OCI-M1 (cell line): Measurements from ENCODE around the gene SPI1.

Experiments used
- DNase-seq: peaks from one replicate; lab custom pipeline; 2025; lab: John Stamatoyannopoulos, UW

The SPI1 gene

DNA sequence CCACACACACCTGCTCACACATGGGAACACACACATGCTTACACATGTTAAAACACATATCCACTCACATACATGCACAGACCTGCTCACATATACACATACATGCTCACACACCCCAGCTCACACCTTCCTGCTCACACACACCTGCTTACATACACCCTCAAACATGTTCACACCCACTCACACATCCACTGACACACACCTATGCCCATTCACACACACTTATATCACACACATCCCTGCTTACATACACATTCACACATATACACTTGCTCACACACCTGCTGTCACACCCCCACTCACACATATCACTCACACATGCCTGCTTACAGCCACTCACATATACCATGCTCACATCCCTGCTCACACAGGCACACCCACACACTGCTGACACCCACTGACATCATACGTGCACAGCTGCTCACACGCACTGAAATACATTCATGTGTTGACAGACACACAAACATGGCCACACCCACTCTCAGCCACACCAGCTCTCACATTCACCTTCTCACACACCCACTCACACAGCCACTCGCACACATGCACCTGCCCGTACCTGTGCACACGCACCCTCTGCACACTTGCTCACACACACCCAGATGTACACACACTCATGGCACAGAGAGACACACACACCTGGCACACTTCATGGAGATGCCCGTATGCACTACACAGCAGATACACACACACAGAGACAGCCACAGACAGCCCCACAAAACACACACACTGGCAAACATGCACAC is 20.2 kb downstream of the SPI1 start:
- DNase-seq: no peak

DNA sequence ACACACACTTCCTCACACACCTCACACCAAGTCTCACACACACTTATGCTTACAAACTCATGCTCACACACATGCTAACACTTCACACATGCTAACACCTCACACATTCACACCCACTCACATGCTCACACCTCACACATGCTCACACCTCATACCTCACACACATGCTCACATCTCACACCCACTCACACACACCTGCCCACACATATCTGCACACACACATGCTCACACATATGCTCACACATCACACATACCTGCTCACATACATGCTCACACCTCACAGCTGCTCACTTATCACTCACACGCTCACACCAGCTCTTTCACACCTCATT is 21.4 kb downstream of the SPI1 start:
- no peak for DNase-seq

DNA sequence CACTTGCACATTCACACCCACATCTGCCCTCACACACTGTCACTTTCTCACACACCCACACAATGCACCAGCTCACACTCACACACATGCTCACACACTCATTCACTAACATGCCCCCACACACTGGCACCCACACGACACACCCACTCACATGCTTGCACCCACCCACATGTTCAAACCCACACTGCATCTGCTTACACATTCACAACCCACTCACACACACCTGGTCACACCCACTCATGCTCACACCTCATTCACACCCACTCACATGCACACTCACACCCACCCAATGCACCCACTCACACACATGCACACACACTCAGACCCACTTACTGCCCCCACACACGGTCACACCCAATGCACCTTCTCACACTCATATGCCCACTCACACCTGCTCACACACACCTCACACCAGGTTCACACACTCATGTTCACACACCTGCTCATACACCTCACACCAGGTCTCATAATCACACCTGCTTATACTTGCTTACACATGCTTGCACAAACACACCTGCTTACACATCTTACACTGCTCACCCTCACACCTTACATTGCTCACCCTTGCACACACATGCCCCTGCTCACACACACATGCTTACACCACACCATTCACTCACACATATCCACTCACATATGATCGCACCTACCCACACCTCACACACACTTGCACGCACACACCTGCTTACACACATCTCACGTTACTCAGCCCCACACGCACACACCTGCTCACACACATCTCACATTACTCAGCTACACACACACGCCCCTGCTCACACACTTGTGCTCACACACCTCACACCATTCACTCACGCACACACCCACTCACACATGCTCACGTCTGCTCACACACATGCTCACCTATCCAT is 22.0 kb downstream of the SPI1 start:
- DNase-seq: no peak

DNA sequence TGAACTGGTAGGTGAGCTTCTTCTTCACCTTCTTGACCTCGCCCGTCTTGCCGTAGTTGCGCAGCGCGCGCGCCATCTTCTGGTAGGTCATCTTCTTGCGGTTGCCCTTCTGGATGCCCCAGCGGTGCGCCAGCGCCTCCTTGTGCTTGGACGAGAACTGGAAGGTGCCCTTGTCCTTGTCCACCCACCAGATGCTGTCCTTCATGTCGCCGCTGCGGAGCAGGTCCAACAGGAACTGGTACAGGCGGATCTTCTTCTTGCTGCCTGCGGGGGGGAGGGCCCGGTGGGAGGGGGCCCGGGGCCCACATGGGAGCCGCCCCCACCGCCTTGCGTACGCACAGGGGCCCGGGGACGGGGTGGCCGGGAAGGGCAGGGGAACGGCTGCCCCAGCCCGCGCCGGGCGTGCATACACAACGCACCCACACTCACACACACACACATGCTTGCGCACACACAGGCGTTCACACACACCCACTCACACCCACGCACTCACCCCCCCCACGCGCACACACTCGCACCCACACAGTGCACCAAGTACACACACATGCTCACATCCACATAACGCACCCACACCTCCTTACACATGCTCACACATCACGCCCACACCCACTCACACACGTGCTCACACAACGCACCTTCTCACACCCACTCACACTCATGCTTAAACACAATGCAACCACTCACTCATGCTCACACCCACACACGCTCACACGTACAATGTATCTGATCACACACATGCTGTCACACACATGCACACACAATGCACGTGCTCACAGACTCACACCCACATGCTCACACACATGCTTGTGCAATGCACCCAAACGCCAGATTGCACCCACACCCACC is 22.8 kb downstream of the SPI1 start:
- peak; percentile 22 for DNase-seq

DNA sequence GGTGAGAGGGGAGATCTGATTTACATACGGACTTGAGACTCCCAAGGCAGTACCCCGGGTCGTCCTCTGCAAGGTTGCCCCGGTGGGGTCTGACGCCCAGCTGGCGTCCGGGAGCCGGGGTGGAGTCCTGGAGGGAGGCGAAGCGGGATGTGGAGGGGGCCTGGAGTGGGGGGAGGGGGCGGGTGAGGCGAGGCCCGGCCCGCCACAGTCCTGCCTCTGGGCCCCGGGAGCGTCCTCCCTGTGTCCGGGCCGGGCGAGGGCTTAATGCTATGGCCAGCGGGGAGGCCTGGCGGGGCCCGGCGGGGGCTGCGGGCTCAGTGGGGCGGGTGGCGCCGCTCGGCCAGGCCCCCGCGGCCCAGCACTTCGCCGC is 23.4 kb downstream of the SPI1 start:
- no peak for DNase-seq

DNA sequence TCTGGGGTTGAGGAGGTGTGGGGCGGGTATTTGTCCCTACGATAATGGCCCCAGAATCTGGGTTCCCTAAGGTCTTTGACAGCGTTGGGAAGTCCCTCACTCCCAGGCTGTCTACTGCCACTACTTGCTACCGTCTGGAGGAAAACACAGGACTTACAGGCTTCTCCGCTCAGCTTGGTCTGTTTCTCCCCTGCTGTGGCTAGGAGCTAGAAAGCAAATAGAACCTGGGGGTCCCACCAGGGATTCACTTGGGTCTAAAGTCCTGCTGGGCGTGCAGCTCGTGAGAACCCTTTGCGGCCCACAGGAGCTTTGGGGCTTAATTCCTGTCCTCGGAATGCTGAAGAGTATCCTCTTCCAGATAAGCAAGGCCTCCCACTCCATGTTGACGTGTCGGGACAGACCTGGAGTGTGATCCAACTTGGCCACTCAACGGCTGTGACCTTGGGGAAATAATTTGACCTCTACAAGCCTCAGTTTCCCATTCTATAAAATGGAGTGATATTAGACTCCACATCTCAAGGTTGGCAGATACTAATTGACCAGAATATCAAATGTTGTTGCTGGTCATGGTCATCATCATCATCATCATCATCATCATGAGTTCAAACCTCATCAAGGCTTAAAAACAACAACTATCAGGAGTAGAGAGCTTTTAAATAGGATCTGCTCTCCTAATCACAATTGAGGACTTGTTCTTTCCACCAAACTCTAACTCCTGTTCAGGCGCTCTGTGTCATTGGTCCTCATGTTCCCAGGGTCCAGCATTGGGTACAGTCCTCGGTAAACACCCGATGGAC is 24.2 kb downstream of the SPI1 start:
- DNase-seq: no peak

DNA sequence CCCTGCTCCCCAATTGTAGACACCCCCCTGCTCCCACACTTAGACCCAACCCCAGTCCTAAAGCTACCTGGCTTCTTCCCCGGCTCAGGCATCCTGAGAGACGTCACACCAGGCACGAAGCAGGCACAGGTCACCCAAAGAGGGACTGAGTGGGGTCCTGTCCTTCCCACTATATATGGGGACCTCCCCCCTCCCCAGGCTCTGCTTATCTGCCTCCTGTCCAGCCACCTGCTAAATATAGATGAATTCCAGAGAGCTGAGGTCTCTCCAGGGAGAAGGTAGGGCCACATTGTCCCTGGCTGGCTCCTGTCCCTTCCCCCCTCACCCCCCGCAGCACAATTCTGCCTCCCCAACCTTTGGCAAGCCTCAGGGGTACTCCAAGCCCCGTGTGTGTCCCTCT is 25.8 kb downstream of the SPI1 start, which contains the start of gene MYBPC3:
Gene MYBPC3, minus strand, starts transcription at position 147 of the 400 bp plus-strand sequence. Its CDS starts 55 bp downstream, at position 92.
- no peak for DNase-seq

DNA sequence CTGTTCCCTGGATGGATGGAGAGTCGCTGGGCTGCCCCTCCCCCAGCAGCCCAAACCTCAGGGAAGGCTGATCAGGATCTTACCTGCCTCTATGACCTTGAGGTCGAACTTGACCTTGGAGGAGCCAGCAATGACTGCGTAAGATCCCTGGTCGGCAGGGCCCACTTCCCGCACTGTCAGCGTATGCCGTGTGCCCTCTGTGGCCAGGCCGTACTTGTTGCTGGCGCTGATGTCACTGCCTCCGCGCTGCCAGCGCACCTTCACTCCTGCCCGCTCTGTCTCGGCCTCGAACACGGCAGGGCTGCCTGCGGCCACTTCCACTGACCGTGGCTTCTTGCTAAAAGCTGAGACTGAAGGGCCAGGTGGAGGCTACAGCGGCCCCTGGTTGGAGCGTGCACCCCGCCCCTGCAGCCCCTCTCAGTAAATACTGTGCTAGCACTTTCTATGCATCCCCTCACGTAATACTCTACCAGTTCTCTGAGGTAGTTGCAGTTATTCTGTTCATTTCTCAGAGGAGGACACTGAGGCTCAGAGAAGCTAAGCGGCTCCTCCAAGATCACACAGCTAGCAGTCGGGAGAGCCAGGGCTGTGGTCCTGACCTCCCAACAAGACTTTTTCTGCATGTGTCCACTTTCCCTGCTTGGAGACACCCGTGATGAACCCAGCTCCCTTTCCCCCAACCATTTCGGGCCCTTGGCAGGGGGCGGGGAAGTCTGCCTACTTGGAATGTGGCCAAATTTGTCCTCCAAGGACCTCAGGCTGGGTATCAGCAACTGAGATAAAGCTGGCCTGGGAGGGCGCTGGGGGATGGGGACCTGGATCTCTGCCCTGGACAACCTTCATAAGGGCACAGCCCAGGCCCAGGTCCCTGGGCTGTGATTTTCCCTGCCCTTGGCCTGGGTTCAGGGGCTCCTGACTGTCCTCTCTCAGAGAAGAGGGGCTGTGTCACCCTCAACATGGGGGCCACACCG is 26.9 kb downstream of the SPI1 start:
- peak; percentile 18 for DNase-seq

DNA sequence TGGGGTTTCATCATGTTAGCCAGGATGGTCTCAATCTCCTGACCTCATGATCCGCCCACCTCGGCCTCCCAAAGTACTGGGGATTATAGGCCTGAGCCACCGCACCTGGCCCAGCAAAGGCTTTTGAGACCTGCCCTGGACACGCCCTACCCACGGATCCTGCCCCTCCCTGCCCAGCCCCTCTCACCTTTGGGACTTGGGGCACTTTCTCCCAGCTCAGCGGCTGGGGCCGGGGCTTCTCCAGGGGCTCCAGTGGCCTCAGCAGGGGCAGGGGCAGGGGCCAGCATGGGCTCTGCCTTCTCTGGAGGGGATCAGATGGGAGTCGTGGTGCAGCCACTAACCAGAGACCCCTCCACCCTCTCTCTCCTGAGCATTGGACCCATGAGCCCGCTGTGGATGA is 28.0 kb downstream of the SPI1 start:
- DNase-seq: no peak

DNA sequence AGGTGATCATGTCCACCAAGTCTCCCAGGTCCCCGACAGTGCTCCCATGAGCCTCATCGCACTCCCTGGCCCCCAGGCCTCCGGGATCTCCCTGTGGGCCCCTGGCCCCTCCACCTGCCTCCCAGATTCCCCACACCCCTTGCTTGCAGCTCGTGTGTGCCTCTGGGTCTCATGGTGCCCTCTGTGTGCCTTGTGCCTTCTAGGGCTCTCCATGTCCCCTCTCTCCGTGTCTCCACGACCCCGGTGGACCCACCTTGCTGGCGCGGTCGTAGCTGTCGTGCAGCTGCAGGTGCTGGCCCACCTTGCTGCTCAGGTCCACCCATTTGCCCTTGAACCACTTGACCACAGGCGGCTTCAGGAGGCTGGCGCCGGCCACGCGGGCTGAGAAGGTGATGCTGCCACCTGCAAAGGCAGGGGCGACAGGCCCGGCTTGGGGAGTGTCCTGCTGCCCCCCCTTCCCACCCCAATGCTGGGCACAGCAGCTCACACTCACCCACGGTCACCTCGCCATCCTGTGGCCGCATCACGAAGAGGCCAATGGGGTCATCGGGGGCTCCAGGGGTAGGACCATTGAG is 28.7 kb downstream of the SPI1 start:
- DNase-seq: no peak

DNA sequence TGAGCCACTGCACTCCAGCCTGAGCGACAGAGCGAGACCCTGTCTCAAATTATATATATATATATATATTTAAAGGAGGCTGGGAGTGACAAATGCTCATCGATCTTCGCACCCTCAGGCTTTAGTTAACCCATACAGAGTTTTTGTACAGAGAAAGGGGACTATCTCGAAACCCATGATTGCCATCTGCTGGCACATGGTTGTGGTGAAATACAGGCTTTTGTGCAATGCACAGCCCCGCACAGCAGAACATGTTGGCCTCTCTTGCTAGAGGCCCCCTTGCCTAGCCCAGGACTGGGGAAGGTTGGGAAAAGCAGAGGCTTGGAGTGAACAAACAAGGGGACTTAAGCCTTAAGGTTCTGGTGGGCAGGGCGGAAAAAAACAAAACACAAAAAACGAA is 29.5 kb downstream of the SPI1 start:
- peak; percentile 66 for DNase-seq

DNA sequence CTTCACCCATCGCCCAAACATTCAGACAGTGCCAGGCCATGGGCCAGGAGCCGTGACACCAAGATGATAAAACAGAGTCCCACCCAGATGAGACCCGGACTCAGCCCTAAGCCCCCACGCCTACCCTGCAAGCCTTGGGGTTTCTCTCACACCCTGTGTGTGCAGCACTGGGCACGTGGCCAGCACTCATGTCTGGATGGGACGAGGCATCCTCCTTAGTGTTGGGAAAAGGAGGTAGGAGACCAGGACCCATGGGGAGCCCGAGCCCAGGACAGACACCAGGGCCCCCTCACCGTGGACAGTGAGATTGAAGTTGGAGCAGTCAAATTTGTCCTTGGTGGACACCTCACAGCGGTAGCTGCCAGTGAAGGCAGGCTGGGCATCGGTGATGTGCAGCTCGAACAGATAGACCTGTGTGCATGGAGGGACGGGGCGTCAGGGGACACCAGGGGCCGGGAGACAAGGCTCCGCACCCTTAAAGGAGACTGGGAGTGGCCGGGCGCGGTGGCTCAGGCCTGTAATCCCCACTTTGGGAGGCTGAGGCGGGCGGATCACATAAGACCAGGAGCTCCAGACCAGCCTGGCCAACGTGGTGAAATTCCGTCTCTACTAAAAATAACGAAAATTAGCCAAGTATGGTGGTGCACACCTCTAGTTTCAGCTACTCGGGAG is 30.1 kb downstream of the SPI1 start:
- no peak for DNase-seq

DNA sequence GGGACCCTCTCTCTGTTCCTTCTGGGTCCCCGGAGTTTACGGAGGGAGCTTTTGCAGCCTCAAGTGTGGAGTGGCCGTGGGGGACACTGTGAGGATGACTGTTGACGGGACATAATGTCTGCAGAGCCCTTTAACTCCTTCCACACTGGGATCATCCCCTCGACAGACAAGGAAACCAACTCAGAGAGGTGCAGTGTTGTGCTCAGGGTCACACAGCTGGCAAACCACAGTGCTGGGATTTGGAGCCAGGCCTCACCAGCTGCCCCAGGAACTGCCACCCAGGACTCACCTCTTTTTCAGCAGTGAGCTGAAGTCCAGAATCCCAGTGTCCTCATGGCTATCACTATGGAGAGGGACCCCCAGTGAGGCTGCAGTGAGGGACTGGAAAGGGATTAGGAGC is 31.2 kb downstream of the SPI1 start:
- no peak for DNase-seq

DNA sequence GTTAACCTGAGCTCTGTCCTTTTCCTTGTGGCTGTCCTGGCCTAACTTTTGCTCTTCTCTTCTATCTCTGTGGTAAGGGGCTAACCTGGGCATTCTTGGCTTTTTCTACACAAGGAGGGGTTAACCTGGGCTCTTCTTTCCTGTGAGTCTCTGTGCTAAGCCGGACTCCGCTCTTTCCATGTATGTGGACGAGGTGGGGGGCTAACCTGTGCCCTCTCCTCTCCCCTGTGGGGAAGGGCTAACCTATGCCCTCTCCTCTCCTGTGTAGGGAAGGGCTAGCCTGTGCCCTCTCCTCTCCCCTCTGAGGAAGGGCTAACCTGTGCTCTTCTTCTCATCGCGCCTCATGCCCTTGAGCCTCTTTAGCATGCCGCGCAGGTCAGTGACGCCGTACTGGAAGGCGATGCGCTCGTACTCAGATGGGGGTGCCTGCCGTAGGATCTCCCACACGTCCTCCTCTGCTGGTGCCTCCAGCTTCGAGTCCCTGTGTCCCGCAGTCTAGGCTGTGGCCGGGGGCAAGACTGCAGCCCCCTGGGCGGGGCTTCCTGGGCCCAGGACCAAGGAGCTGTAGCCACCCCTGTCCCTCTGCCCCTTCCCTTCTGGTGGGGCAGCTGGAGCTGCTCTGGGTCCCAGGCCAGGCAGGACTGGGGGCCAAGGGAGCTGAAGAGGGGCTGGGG is 32.3 kb downstream of the SPI1 start:
- no peak for DNase-seq

DNA sequence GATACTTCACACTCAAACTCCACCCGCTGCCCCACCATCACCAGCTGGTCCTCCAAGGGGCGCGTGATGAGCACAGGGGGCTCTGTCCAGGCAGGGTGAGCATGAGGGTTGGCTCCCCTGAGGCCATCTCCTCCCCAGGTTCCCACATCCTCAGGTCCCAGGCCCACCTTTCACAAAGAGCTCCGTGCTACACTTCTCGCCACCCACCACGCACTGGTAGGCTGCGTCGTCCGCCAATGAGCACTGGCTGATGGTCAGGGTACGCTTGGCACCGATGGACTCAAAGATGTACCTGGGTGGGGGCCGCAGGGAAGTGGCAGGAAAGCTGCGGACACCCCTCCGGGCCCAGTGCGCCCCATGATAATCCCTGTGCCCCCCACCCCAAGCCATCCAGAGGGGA is 35.5 kb downstream of the SPI1 start:
- DNase-seq: no peak

DNA sequence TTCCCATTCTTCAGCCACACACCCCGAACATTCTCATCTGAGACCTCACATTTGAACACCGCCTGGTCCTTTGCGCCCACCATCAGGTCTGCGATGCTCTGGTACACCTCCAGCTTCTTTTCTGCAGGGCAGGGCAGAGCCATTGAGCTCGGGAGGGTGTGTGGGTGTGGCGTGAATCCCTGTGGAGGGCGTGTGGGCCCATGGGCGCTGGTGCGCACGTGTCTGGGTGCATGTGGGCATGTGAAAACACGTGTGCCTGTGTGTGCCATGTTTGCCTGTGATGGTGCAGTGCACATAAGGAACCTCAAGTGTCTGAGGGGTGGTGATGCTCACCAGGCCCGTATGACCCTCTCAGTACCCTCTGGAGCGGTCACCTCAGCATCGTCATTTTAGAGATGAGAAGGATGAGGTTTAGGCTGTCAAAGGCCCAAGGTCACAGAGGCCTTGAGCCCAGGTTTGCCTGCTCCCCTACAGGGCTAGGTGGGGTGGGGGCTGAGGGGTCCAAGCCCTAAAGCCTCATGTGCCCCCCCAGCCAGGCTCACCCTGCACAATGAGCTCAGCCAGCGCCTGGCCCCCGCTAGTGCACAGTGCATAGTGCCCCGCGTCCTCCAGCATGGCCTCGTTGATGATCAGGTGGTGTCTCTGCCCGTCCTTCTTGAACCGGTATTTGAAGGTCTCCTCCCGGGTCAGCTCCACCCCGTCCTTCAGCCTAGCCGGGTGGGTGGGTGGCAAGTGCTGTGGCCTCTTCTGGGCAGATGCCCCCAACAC is 36.1 kb downstream of the SPI1 start:
- DNase-seq: no peak

DNA sequence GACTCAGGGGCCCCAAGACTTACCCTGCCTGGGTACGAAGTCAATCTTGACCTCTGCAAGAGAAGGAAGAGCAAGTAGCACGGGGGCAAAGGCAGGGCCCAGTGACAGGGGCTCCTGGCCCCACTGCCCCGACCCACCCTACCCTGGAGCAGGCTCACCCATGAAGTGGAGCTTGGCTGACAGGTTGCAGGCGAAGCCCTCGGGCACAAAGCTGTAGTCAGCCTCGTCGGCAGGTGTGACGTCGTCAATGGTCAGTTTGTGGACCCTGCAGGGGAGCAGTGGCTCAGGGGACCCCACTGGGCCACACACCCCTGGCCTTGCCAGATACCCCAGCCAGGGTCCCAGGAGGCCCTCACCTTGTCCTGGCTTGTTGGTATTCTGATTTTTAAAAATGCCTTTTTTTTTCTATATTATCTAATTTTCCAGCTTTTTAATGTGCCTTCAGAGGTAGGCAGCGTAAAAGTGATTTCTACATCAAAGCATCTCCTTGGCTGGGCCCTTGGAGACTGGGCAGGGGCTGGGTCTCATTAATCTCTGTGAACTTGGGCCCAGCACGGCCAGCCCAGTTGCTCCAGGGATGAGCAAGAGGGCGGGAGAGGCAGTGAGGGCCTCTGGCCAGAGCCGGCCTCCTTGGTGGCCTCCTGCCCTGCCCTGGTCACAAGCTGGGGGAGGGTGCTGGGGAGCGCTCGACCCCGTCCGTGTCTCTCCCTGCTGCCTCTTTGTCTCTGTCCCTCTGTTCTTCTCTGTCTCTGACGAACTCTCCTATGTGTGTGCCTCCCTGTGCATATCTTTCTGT is 37.2 kb downstream of the SPI1 start:
- no peak for DNase-seq
